VCaP (cell line): ENCODE results near the gene RAB31.

Source experiments
- H3K27ac ChIP-seq: fragments of 450-650 bp; 2 replicates; pipeline ENCODE4 v1.5.1; 2017
- TF ChIP-seq, protein P1 (sequence below): fragments of 450-650 bp; conservative IDR thresholded peaks from 2 replicates; pipeline ENCODE4 v1.5.1; 2017; ENCODE audit warnings: mild to moderate bottlenecking, moderate library complexity

RAB31 gene

DNA sequence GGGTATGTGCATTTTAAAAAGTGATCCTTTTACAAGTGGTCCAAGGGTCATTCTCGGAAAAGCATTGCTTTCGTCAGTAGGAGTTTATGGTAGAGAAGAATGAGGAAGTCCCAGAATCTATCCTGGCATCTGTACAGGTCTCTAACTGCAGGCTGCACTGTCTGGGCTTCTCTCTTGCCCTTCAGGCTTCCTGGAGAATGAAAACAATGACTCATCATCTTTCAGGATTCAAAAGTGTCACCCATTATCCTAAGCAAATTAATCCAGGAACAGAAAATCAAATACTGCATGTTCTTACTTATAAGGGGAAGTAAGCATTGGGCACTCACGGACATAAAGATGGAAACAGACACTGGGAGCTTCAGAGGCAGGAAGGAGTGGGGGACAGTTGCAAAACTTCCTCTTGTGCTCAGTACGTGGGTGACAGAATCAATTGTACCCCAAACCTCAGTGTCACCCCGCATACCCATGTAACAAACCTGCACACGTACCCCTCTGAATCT, 117.5 kb downstream of the RAB31 start:
- no peak overlapping the region for H3K27ac ChIP-seq
- TF ChIP-seq, protein P1, sequence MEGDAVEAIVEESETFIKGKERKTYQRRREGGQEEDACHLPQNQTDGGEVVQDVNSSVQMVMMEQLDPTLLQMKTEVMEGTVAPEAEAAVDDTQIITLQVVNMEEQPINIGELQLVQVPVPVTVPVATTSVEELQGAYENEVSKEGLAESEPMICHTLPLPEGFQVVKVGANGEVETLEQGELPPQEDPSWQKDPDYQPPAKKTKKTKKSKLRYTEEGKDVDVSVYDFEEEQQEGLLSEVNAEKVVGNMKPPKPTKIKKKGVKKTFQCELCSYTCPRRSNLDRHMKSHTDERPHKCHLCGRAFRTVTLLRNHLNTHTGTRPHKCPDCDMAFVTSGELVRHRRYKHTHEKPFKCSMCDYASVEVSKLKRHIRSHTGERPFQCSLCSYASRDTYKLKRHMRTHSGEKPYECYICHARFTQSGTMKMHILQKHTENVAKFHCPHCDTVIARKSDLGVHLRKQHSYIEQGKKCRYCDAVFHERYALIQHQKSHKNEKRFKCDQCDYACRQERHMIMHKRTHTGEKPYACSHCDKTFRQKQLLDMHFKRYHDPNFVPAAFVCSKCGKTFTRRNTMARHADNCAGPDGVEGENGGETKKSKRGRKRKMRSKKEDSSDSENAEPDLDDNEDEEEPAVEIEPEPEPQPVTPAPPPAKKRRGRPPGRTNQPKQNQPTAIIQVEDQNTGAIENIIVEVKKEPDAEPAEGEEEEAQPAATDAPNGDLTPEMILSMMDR: no peak

DNA sequence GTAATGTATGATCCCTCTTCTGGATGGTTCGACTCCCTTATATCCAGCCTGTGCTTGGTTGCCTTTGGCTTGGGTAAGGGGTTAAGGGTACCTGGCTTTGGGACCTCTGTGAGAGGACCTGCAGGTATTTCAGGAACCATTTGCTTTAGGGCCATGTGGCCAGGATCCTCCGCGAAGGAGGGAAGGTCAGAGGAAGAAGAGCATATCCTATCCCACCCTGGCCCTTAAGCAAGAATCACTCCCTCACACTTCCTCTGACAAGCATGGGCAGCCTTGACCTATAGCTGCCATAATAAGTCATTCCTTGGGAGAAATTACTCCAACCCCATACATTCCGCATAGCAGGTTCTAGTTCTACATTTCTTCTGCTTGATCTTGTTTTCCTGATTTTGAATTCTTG, 118.6 kb downstream of the RAB31 start:
- TF ChIP-seq, protein P1: no peak
- H3K27ac ChIP-seq: no peak overlapping the region

DNA sequence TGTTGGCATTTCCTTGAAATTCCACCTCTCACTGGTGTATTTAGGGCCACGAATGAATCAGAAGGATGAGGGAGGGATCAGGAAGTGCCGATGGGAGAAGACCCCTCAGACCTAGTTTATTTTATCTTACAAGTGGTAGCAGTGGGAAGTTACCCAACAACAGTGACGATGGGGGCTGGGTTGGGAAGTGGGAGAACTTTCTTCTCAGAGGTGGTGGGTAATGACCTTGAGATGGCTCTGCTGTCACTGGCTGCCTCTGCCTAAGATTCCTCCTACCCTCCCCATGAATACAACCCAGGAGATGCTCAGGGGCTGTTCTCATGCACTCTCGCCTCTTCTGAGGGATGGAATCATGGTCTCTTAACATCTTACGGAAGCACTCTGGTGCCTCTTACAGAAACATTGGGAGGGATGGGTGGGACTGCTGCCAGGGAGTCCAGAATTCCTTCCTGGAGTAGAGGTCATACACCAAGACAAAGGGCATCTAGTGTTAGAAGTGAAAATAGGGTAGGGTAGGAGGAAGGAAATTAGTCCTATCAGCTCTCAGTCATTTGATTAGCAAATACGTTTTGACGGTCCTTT, 119.2 kb downstream of the RAB31 start:
- TF ChIP-seq, protein P1: no peak
- H3K27ac ChIP-seq: no peak overlapping the region

DNA sequence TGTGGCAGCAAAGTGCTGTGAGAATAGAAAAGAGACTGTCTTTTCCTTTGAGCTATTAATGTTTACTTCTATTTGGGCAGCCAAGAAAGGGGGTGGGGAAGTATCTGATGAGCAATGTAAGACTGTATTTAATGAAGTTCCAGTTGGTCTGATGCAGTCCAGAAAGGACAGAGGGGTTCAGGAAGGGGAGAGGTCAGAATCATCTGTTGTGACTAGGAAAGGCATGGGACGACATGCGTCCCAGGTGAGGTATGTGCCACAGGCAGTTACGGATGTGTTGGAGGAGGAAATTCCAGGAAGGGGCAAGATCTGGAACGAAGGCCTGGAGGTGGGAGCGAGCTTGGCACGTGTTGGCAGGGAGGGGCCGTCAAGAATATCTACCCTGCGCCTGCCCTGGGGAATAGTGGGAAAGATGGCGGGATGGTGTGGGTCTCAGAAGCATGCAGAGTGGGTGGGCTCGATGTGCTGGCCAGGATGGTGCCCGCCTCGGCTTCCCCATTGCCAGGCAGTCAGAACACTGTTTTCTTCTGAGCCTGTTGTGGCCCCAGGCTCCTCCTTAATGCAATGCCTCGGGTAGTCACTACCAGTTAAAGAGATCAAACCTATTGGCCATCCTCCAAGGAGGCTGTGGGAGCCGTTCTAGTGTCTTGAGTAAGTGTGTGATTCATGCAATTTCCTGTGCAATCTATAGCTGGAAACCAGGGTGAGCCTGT, 119.8 kb downstream of the RAB31 start:
- H3K27ac ChIP-seq: no peak overlapping the region
- TF ChIP-seq, protein P1: no peak

DNA sequence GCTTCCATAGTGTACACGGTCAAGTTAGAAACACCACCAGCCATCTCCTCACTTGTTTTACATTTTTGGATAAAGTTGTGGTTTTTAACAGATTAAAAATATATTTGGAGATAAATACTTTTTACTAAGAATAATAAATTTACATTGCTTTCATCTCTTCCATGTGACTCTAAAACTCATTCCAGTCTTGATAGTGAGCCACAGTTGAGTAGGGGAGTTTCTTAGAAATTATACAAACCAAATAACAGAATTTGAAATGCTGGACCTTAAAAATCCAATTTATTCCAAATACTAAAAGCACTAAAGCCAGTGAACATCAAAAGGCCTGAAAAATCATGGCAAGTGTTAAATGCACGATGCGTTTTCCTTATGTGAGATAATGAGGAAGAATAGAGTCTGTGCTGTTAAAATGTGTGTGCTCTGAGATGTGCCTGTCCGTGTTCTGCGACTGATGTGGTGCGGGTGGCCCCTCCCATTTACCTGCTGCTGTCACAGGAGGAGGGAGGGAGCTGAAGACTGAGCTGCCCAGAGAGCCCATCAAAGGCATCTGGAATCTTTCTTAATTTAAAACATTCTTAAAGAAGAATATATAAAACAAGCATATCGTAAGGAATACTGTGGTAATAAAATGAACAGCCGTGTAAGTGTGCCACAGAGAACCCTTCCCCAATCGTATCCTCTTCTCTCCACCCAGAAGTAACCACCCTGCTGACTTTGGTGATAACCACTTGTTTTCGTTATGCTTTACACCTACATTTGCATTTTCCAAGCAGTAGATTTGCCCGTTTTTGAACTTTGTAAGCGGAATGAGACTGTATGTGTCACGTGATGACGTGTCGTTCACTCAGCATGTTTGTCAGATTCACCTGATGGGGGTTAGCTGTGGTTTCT, 120.7 kb downstream of the RAB31 start:
- TF ChIP-seq, protein P1: no peak
- no peak overlapping the region for H3K27ac ChIP-seq

DNA sequence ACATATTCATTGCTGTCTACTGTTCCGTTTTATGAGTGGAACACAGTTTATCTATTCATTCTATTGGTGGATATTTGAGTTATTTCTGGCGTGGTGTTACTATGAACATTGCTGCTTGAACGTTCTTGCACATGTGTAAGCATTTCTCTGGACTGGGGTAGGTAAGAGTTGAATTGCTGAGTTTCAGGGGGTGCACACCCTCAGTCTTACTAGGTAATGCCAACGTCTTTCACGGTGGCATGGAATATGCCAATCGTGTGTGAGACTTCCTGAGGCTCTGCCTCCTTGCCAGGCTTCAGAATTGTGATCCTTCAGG, 121.3 kb downstream of the RAB31 start:
- TF ChIP-seq, protein P1: no peak
- no peak overlapping the region for H3K27ac ChIP-seq

DNA sequence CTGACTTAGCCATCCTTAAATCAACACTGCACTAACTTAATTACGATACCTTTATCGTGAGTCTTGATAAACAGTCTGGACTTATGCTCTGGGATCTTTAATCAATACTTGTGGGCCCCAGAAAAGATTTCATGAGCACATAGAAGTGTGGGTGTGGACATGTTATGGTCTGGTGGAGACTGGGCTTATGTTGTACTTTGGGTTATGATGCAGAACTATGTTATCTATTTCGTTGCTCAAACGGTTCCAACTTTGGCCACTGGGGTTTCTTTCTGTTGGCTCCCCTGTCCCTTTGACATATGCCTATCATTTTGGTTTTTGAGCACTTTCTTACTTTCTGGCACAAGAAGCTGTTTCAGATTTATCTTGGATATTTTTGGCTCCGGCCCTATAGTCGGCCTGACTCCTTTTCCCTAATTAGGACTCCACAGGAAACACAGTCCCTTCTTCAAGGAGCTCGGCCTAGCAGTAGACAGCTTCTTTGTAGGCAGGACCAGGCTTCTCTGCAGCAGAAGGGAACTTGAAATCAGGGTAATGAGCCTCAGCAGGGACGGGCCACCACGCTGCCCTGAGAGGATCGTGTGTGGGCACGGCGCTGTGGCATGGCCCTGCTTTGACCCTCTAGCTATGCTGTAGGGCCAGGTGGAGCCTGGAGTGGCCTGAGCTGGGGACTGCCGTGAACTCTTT, 123.1 kb downstream of the RAB31 start:
- TF ChIP-seq, protein P1: no peak
- H3K27ac ChIP-seq: no peak overlapping the region
